Endothelial cell (in vitro differentiated cells): ENCODE measurements around the gene ACP3. TPM values are rescaled to one million over a fixed set of nuclear protein-coding genes. Genes with fewer than 3 reads are reported as not detected.

ENCODE experiments used
- DNase-seq: peaks from one replicate; pipeline ENCODE4 v3.0.0; 2021; ENCODE audit warnings: low spot score
- H3K27ac Mint-ChIP-seq: one replicate; pipeline ENCODE4 v1.8.0; 2021; ENCODE audit warnings: mixed read lengths, inconsistent platforms; ENCODE audit not compliant: unreplicated experiment
- H3K27me3 Mint-ChIP-seq: one replicate; pipeline ENCODE4 v1.8.0; 2021; ENCODE audit warnings: mild to moderate bottlenecking, moderate library complexity, mixed read lengths, inconsistent platforms; ENCODE audit not compliant: unreplicated experiment
- H3K36me3 Mint-ChIP-seq: one replicate; pipeline ENCODE4 v1.8.0; 2021; ENCODE audit warnings: mild to moderate bottlenecking, low read depth, mixed read lengths, inconsistent platforms; ENCODE audit not compliant: unreplicated experiment
- H3K4me1 Mint-ChIP-seq: one replicate; pipeline ENCODE4 v1.8.0; 2021; ENCODE audit warnings: mild to moderate bottlenecking, mixed read lengths, inconsistent platforms; ENCODE audit not compliant: unreplicated experiment
- H3K4me3 Mint-ChIP-seq: one replicate; pipeline ENCODE4 v1.8.0; 2021; ENCODE audit warnings: mild to moderate bottlenecking, mixed read lengths, inconsistent platforms; ENCODE audit not compliant: unreplicated experiment
- H3K9me3 Mint-ChIP-seq: one replicate; pipeline ENCODE4 v1.8.0; 2021; ENCODE audit warnings: mixed read lengths, inconsistent platforms; ENCODE audit not compliant: unreplicated experiment
- long read RNA-seq: library from polyadenylated mRNA; unstranded; transcript quantifications from one replicate; pipeline ENCODE4 v2.0.0, GENCODE V29; 2020; ENCODE audit not compliant: unreplicated experiment
- total RNA-seq: library from RNA; stranded (reverse); fragmentation: NEBNext Ultra II Directional; extraction: Animal tissue kit (Norgen Biotek cat#: 25700); gene quantifications from one replicate; pipeline ENCODE4 v1.2.1, GENCODE V29; 2021; ENCODE audit not compliant: unreplicated experiment
- TF ChIP-seq, protein P1 (sequence below): fragments of 200-600 bp; sonication (generic); IDR thresholded peaks from one replicate; pipeline ENCODE4 v1.5.0; 2021; ENCODE audit warnings: antibody characterized with exemption; ENCODE audit not compliant: unreplicated experiment

Gene ACP3, protein sequence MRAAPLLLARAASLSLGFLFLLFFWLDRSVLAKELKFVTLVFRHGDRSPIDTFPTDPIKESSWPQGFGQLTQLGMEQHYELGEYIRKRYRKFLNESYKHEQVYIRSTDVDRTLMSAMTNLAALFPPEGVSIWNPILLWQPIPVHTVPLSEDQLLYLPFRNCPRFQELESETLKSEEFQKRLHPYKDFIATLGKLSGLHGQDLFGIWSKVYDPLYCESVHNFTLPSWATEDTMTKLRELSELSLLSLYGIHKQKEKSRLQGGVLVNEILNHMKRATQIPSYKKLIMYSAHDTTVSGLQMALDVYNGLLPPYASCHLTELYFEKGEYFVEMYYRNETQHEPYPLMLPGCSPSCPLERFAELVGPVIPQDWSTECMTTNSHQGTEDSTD
- total RNA-seq: 0.44 TPM
- long read RNA-seq: 0 reads

DNA sequence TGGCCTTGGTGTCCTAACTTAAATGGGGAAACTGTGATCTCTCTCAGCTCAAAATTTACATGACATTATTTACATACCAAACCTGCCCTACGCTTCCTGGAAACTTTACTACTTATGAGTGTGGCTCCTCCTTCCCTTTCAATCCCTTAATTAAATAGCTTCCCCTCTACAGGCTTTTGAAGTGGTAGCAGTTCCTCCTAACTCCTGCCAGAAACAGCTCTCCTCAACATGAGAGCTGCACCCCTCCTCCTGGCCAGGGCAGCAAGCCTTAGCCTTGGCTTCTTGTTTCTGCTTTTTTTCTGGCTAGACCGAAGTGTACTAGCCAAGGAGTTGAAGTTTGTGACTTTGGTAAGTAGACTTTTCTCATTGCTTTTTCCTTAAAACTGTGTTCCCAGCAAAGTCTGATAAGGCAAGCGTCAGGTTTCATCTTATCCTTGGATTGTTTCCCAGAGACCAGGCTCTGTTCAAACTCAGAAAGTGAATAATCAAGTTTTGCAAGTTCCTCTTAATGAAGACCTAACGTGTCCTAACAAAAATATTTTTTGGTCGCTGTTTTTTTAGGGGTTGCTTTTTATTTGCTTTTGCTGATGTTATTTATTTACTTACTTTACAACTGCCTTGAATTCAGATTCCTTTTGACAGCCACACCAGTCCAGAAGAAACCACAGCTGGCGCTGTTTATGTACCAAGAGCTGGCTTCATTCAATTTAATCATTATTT lies at the start of gene ACP3:
TSS of gene ACP3 (plus strand) at position 179 of the 720 bp plus-strand sequence. CDS start at position 229, 50 bp downstream.
- Mint-ChIP-seq H3K4me1 (peaks cover 5% of the 10 kb centered on the region), H3K27me3 (no peaks in the 10 kb centered on the region), H3K36me3 (no peaks in the 10 kb centered on the region), H3K27ac (no peak within 1 kb of the TSS), H3K9me3 (no peaks in the 10 kb centered on the region), H3K4me3 (no peak within 1 kb of the TSS)
- TF ChIP-seq, protein P1, sequence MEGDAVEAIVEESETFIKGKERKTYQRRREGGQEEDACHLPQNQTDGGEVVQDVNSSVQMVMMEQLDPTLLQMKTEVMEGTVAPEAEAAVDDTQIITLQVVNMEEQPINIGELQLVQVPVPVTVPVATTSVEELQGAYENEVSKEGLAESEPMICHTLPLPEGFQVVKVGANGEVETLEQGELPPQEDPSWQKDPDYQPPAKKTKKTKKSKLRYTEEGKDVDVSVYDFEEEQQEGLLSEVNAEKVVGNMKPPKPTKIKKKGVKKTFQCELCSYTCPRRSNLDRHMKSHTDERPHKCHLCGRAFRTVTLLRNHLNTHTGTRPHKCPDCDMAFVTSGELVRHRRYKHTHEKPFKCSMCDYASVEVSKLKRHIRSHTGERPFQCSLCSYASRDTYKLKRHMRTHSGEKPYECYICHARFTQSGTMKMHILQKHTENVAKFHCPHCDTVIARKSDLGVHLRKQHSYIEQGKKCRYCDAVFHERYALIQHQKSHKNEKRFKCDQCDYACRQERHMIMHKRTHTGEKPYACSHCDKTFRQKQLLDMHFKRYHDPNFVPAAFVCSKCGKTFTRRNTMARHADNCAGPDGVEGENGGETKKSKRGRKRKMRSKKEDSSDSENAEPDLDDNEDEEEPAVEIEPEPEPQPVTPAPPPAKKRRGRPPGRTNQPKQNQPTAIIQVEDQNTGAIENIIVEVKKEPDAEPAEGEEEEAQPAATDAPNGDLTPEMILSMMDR: no peak
- DNase-seq: no peak

DNA sequence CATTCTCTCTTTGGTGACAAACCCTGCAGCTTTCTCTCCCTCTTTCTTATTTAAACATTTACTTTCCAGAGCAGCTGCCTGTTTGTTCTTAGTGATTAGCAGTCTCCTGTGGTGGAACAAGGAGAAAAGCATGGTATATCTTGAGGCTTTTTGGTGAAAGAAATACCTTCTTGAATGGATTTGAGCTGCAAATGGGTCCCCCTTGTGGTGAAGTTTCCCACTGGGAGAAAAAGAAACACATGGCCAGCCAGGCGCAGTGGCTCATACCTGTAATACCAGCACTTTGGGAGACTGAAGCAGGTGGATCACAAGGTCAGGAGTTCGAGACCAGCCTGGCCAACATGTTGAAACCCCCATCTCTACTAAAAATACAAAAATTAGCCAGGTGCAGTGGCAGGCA lies 48.3 kb upstream of the ACP3 start:
- no peak overlapping the region for H3K27ac Mint-ChIP-seq
- H3K27me3 Mint-ChIP-seq: peaks cover 1% of the 10 kb centered on the region
- DNase-seq: peak; percentile 26
- no peak overlapping the region for H3K4me3 Mint-ChIP-seq
- H3K36me3 Mint-ChIP-seq: no peaks in the 10 kb centered on the region
- TF ChIP-seq, protein P1: peak; percentile 61
- no peaks in the 10 kb centered on the region for H3K4me1 Mint-ChIP-seq
- H3K9me3 Mint-ChIP-seq: no peaks in the 10 kb centered on the region

DNA sequence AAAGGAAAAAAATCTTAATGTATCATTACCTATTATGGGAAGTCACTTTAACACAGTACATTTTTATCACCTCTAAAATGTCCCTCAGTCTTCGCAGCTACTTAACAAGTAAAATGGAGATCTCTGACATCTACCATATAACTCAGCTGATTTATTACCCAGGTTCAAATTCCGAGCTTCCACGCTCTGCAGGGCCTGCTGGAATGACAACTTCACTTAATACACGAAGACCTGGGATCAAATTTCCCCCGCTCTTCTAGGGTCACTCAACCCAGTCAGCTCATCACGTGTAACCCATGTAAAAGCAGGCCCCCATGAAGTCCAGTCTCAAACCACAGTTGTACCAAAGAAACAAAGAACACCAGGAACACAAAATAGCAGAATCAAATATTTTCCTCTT lies 44.2 kb upstream of the ACP3 start:
- H3K9me3 Mint-ChIP-seq: no peaks in the 10 kb centered on the region

DNA sequence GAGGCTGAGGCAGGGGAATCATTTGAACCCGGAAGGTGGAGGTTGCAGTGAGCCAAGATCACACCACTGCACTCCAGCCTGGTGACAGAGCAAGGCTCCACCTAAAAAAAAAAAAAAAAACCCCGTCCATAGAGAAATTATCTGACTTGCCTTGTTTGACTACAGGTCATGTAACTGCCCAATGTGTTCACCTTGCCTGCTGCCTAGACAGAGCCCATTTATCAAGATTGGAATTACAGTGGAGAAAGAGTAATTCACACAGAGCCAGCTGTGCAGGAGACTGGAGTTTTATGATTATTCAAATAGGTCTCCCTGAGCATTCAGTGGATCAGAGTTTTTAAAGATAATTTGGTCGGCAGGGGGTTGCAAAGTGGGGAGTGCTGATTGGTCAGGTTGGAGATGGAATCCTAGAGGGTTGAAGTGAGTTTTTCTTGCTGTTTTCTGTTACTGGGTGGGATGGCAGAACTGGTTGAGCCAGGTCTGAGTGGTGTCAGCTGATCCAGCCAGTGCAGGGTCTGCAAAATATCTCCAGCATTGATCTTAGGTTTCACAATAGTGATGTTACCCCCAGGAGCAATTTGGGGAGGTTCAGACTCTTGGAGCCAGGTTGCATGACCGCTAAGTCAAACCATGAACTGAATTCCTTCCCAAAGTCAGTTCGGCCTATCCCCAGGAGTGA lies 40.8 kb upstream of the ACP3 start:
- H3K9me3 Mint-ChIP-seq: no peaks in the 10 kb centered on the region
- H3K36me3 Mint-ChIP-seq: no peaks in the 10 kb centered on the region
- DNase-seq: no peak
- no peaks in the 10 kb centered on the region for H3K27me3 Mint-ChIP-seq
- no peak overlapping the region for H3K27ac Mint-ChIP-seq
- no peak overlapping the region for H3K4me3 Mint-ChIP-seq
- no peaks in the 10 kb centered on the region for H3K4me1 Mint-ChIP-seq
- TF ChIP-seq, protein P1: no peak

More for the DNA sequence above, 44.2 kb upstream of the ACP3 start:
- Mint-ChIP-seq H3K36me3 (no peaks in the 10 kb centered on the region), H3K4me3 (no peak overlapping the region), H3K4me1 (no peaks in the 10 kb centered on the region), H3K27ac (no peak overlapping the region), H3K27me3 (no peaks in the 10 kb centered on the region)
- TF ChIP-seq, protein P1: no peak
- DNase-seq: no peak
